ENCODE data around the gene HDX.

DNA sequence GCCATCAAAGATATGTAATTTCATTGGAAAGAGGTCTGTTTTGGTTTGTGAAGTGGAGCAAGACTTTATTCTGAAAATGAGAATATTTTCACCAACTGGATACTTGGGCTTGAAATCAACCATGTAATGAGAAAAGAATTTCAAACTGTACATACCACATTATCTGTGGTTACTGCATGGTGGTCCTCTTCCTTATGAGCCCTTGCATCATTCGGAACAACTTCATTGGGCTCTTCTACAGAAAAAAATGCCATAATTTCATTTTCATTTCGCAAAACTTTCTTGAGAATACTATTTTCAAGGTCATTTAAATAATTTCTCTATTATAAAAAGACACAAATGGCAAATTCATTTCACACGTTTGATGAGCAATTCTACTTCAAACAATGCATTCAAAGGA lies 165.6 kb downstream of the HDX start:
- TF ChIP-seq CTCF (IDR thresholded peaks at IDR 0.05) (no peak), POLR2A (IDR thresholded peaks at IDR 0.05) (no peak), POLR2AphosphoS5 (IDR thresholded peaks at IDR 0.05) (no peak), EP300 (IDR thresholded peaks at IDR 0.05) (no peak)

All from stomach (tissue), 4 donors.